Astrocyte of the spinal cord (primary cell): Measurements from ENCODE around the gene TBC1D10A.

ENCODE experiments used
- DNase-seq: peaks from one replicate; pipeline ENCODE4 v3.0.0; 2011; ENCODE audit warnings: low read depth, low spot score
- H3K4me3 ChIP-seq: 2 replicates; pipeline ENCODE4 v1.5.1; 2011; ENCODE audit warnings: low read depth, mild to moderate bottlenecking, low read length, moderate library complexity
- in situ Hi-C: cut with HindIII; loops from 2 replicates; pipeline ENCODE4 v1.10.0; 2017; ENCODE audit warnings: low sequenced_read_pairs
- TF ChIP-seq, protein P1 (sequence below): IDR thresholded peaks from 2 replicates; pipeline ENCODE4 v1.5.1; 2012; ENCODE audit warnings: low read depth, mild to moderate bottlenecking, low read length, inconsistent platforms

TBC1D10A gene

GRCh38 chr22:30277547-30278344 lies 49.0 kb downstream of the TBC1D10A start:
- in situ Hi-C loops = no loop called here
- TF ChIP-seq, protein P1, sequence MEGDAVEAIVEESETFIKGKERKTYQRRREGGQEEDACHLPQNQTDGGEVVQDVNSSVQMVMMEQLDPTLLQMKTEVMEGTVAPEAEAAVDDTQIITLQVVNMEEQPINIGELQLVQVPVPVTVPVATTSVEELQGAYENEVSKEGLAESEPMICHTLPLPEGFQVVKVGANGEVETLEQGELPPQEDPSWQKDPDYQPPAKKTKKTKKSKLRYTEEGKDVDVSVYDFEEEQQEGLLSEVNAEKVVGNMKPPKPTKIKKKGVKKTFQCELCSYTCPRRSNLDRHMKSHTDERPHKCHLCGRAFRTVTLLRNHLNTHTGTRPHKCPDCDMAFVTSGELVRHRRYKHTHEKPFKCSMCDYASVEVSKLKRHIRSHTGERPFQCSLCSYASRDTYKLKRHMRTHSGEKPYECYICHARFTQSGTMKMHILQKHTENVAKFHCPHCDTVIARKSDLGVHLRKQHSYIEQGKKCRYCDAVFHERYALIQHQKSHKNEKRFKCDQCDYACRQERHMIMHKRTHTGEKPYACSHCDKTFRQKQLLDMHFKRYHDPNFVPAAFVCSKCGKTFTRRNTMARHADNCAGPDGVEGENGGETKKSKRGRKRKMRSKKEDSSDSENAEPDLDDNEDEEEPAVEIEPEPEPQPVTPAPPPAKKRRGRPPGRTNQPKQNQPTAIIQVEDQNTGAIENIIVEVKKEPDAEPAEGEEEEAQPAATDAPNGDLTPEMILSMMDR = no peak
- DNase-seq = peak; percentile 82
- H3K4me3 ChIP-seq = no peak overlapping the region

DNA sequence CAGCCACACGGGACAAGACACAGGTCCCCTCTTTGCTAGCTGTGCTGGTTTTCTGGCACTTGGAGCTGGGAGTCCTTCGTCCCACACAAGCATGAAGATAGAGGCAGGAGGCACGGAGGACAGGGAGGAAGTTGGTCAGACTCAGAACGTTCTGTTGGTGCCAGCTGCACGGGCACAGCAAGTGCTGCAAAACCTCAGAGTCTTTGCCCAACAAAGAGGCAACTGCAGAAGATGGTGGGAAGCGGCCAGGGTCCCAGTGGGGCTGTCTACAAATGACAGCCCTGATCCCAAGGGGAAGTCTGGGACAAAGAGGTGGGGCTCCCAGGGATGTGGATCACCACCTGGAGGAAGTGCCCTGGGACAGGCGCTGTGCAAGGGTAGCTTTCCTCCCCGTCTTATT lies 50.7 kb downstream of the TBC1D10A start:
- no peak overlapping the region for H3K4me3 ChIP-seq
- no peak for DNase-seq
- TF ChIP-seq, protein P1 = no peak
- in situ Hi-C loops = no loop called here

DNA sequence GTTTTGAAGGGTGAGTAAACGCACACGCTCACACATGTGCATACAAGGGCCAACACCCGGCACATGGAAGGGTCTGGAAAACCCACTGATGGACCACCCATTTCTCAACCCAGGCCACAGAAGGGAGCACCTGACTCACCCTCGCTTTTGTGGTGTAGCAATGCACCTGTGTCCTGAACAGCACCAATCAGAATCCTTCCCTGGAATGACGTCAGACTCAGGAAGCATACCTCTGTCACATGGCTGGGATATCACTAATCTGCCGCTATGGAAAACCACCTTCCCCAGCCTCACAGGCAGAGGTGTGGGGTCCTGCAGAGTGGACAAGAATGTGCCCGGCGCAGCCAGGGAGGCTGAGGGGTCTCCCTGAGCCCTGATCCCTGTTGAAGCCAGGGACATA lies 51.1 kb downstream of the TBC1D10A start:
- DNase-seq = no peak
- in situ Hi-C loops = no loop called here
- no peak overlapping the region for H3K4me3 ChIP-seq
- TF ChIP-seq, protein P1 = no peak

- no peak overlapping the region for H3K4me3 ChIP-seq
- TF ChIP-seq, protein P1 = no peak
- in situ Hi-C loops = no loop called here
- DNase-seq = no peak
Observed at GRCh38 chr22:30274437-30274812, 52.3 kb downstream of the TBC1D10A start.

DNA sequence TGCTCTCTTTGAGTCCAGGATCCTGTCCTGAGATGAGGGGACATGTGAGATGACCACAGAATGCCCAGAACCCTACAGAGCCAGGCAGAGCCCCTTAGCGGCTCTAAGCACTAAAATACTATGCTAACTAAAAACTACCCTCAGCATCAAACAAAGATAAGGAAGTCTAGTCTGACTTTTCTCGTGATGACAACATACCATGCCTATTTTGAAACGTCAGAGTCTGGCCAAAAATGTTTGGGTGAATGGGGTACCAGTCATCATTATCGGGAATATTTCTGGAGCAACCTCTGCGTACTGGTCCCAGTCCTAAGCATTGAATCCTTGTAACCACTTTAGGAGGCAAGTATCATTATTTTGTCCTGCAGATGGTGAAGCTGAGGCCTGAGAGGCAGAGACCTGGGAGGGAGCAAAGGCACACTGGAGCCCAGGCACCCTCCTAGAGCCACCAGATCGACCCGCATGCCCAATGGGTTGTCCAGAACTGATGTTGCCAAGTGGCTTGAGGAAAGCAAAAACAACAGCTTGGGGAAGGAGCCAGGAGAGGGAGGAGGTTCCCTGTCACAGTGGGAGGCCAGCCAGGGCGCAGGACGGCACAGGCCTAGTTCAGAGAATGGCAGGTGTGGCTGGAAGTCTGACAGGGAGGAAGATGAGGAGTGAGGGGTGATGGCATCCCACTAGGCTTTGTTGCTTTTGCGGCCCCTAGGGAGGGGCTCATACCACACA lies 52.9 kb downstream of the TBC1D10A start:
- no peak overlapping the region for H3K4me3 ChIP-seq
- no peak for DNase-seq
- in situ Hi-C loops = no loop called here
- TF ChIP-seq, protein P1 = no peak

GRCh38 chr22:30272781-30273601 lies 53.8 kb downstream of the TBC1D10A start:
- TF ChIP-seq, protein P1 = no peak
- in situ Hi-C loops = no loop called here
- DNase-seq = no peak

More at GRCh38 chr22:30272781-30273601, 53.8 kb downstream of the TBC1D10A start:
- H3K4me3 ChIP-seq = no peak overlapping the region
